Stimulated activated CD4-positive, alpha-beta T cell treated with anti-CD3 and anti-CD28 coated beads, TNF-alpha, amount 100 ng/mL, for 1 hour (primary cell): ENCODE data around the gene GREB1.

ENCODE experiments used
- DNase-seq, 3 donors: peaks; one replicate each; pipeline ENCODE4 v3.0.0-alpha.2; 2020; ENCODE audit warnings: low read depth in 3 of 3, low spot score in 1 of 3

The GREB1 gene

DNA sequence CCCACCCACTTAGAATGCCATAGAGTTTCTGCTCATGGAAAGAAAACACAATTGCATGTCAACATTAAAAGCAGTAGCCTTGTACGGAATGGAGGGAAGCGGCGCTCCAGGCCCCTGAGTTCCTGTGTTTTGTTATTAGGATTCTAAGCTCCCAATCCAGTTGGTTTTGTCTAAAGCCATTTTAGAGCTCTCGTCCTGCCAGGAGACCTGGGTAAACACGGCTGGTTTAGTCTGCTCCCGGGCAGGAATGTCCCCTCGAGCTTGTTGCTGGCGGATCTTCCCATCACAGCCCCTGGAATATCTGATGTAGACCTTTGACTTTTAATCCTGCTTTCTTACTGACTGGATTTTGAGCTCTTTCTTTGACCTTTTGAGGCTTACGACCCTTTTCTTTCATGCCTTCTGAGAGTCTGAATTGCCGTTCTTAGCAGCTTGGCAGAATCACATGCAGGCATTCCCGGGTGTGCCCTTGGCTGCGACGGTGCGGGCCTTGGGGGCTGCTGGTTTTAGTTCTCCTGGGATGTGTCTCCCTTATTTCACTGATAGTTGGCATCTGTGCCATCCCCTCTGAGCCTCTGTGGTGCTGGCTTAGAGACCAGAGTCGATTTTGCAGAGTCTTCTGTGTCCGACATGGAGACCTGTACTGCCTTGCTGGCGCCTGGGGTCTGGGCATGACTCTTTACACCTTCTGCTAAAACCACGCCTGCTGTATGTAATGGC is 25.4 kb downstream of the GREB1 start:
- no peak for DNase-seq

DNA sequence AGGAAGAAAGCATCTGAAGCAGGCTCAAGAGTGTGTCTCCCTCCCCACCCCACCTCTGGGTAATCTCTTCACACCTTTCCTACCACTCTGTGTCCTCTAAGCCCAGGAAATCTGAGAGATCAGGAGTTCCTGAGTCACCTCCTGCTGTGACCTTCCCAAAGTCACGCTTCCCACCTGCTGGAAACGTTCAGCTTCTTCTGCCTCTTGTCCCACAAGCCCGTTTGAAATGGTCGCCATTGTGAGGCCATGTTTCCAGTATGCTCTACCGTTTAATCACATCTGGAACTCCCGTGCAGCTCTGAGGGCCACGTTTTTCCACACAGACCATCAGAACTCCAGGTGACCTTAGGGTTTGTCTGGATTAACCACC is 25.9 kb downstream of the GREB1 start:
- no peak for DNase-seq

DNA sequence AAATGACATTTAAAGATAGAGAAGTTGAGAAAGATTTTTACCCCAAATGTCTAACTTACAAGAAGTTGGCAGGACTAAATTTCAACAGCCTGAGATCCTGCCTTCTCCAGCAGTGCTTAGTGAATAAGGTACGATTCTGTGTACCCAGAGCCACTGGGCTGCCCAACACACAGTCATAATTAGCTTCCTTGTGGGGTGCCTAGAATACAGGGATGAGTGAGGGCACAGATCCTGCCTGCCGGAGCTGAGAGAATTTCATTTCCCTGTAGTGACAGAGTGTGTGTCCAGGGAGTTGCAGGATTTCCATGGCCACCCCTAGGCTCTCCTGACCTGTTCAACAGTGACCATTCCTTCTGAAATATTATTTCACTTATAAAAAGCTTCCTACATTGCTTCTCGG is 27.0 kb downstream of the GREB1 start:
- no peak for DNase-seq

GRCh38 chr2:11562011-11562410 is 28.2 kb downstream of the GREB1 start:
- no peak for DNase-seq

DNA sequence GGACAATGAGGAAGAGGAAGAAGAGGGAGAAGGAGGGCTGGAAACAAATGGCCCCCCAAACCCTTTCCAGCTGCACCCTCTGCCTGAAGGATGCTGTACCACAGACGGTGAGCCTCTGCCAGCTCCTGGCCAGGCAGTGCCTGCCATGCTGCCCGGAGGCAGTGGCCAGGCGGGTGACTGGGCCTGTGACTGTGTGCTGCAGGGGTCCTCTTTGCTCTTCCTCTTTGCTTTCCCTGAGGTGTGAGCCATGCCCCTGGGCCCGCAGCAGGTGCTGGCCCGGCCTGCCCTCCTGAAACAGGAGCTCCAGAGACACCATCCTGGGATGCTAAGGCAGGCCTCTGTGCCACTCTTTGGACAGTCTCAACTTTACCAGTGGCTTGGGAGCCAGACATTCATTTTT is 28.6 kb downstream of the GREB1 start:
- no peak for DNase-seq

DNA sequence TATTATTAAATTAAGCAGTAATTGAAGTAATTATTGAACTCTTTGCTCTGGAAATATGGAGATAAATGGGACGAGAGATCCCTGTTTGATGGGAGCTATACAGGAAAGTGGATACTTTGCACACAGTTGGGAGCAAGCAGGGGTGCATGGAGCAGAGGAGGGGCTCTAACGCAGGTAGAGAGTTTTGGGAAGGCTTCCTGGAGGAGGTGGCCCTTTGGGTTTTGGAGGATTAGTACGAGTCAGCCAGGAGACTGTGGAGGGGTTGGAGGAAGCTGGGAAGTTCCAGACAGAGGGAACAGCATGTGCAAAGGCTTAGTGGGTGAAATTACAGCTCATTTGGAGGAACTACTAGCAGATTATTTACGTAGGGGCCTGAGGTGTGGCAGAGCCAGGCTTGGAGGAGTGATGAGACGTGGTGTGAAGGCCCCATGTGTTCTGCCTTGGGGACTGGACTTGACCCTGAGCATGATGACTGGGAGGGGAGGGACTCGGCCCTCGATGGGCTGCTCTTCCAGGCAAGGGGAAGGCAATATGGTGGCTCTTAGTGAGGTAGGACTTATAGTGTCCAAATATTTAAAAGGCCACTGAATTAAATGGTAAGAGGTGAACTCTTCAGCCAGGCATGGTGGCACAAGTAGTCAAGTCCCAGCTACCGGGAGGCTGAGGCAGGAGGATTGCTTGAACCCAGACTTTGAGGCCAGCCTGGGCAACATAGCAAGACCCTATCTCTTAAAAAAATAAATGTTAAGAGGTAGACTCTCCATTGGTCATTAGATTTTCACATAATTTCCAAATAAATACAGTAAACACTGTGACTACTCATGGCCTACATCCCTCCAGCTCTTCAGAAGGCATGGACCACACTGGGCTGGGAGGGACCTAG is 30.2 kb downstream of the GREB1 start:
- no peak for DNase-seq

- DNase-seq, result no peak
Measured at GRCh38 chr2:11564816-11565567, 31.1 kb downstream of the GREB1 start.

DNA sequence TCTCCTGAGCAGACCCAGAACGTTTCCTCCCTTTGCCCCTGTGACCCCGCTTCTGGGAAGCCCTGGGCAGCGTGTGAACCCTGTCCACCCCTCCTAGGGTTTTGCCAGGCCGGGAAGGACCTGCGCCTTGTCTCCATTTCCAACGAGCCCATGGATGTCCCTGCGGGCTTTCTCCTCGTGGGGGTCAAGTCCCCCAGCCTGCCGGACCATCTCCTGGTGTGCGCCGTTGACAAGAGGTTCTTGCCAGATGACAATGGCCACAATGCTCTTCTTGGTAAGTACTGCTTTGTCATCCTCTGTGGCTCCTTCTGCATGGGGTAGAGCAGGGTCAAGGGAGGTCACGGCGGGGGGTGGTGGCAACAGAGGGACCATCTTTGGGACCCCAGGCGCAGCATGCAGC is 32.5 kb downstream of the GREB1 start:
- DNase-seq, result no peak

DNA sequence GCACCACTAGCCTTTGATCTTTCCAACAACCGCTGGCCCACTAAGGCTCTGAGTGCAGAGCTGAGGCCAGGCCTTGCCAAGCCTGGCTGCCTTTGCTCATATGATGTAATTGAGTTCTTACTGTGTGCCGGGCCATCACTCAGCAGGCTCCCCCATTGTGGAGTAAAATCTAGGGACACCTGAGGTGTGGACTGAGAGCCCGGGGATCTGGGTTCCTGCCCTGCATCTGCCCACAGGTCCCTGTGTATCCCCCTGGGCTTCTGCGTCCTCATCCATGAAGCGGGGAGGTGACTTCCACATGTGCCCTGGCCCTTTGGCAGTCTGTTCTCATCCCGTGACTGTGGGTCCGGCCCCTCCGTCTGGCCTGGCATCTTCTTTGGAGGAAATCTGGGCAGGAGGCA is 33.8 kb downstream of the GREB1 start:
- DNase-seq, result no peak

- DNase-seq, result no peak
Measured at GRCh38 chr2:11568436-11568835, 34.6 kb downstream of the GREB1 start.

- no peak for DNase-seq
Measured at GRCh38 chr2:11569636-11570035, 35.8 kb downstream of the GREB1 start.

- no peak for DNase-seq
Measured at GRCh38 chr2:11571170-11571569, 37.3 kb downstream of the GREB1 start.

DNA sequence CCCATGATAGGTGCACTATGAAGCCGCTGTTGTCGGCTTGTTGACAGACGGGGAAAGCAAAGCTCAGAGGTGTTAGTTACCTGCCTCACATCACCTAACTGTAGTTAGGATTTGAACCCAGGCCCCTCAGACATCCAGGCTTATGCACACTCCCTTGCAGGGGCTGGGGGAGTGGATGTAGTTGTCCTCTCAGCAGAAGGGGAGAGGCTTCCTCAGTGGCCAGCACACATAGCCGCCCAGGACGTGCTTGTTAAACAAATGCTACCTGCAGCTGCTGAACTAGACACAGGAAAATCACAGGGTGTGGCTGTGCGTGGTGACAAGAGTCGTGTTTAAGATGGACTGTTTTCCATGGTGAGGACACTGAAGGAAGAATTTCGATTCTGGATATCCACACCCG is 39.2 kb downstream of the GREB1 start:
- DNase-seq, result no peak

DNA sequence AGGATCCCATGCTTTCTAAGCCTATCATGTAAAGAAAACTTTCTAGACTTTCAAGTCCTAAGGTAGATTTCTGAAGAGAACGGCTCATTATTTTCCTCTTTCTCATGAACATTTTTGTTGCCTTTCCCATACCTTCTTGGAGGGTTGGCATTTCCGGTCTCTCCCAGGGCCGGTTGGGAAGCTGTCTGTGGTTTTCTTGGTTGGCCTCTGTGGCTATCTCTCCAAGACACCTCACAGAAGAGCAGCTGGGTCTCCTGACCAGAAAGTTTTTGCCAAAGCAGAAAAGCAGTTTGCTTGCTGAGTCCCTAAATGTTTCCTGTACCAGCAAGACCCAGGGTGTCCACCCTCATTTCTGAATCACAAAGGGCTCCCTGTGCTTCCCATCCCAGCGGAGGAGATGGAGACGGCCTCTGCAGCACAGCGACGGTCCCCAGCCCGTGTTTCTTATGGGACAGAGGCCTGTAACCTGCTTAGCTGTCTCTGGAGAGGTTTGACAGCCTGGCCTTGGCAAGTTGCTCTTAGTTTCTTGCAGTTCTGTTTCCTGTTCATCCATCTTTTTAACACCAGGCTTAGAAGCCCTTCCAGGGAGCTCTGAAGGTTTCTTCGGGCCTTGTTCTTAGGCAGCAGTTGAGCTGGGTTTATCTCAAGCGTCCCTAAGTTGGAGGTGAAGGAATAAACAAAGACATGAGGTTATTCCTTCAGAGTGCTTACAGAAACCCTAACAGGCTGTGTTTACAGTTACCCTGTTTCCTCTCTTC is 39.8 kb downstream of the GREB1 start:
- DNase-seq, result no peak

DNA sequence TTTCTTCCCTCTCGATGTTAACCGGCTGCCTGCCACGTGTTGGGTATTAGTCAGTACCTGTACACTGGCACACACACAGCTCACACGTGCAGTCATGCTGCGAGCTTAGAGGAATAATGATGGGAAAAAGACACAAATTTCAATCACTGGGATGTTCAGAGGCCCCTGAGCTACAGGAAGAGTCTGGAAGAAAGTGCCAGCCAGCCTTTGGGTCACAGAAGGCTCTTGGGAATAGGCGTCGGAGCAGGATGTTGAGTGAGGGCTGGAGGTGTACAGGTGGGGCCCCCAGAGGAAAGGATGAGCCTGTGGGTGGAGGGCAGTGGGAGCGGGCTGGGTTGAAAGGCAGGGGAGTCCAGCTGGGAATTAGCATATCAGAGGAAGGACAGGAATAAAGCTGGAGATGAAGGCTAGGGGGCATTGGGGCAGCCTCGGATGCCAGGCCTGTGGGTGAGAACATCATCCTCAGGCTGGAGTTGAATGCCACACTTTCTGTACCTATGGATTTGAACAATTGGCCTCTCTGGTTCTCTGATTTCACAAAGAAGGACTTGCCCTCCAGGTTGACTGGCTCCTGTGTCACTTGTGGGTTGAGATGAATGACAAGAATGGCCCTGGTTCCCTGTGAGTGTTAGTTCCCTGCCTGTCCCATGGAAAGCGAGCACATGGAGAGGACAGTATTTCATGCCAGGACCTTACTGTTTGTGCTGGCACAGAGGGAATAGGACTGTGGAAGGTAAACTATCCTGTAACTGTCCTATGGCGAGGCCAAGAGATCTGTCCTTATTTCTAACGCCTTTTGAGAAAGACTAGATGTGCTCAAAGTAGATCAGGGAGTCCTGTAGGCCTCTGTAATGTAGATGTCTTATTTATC is 40.6 kb downstream of the GREB1 start:
- DNase-seq, result no peak

DNA sequence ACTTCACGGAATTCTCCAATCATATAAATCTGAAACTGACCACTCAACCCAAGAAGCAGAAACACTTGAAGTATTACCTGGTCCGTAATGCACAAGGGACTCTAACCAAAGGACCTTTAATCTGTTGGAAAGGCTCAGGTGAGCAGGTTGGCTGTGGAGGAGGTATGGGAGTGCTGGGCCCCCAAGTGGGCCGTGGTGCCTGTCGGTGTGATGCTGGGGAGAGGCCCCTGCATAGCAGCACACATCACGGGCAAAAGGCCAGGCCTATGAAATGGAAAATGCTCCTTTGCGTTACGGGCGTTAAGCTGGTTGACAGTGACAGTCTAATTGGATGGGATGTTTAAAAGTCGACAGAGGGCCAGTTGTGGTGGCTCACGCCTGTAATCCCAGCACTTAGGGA is 42.6 kb downstream of the GREB1 start:
- no peak for DNase-seq

DNA sequence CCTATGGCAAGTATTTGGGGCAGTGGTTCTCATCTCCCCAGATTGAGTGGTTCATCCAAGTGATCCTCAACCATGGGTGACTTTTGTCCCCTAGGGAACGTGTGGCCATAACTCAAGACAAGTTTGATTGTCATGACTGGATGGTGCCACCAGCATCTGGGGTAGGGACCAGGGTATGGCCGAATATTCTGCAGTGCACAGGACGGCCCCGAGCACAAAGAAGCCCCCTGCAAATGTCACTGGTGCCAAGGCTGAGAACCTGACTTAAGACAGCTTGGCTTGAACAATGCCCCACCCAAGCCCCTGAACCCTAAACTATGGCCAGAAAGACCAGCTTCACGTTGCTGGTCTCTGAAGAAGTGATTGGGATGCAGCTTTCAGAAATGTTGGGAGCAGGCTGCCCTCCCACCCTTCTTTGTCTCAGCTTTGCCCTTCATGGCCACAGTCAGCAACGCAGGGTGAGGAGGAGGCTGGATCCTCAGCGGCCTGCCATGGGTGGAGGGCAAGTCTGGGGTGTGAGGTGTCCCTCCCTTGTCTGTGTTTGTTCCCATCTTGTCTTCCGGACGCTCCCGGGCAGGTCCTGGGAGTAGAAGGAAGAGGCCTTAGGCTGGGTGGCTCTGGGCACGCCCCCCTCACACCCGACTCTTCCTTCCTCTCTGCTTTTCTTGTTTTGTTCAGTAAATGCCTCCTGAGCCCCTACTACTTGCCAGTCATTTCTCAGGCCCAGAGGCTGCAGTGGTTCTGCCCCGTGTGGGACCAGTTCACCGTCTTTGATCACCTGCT is 43.4 kb downstream of the GREB1 start:
- DNase-seq, result no peak

DNA sequence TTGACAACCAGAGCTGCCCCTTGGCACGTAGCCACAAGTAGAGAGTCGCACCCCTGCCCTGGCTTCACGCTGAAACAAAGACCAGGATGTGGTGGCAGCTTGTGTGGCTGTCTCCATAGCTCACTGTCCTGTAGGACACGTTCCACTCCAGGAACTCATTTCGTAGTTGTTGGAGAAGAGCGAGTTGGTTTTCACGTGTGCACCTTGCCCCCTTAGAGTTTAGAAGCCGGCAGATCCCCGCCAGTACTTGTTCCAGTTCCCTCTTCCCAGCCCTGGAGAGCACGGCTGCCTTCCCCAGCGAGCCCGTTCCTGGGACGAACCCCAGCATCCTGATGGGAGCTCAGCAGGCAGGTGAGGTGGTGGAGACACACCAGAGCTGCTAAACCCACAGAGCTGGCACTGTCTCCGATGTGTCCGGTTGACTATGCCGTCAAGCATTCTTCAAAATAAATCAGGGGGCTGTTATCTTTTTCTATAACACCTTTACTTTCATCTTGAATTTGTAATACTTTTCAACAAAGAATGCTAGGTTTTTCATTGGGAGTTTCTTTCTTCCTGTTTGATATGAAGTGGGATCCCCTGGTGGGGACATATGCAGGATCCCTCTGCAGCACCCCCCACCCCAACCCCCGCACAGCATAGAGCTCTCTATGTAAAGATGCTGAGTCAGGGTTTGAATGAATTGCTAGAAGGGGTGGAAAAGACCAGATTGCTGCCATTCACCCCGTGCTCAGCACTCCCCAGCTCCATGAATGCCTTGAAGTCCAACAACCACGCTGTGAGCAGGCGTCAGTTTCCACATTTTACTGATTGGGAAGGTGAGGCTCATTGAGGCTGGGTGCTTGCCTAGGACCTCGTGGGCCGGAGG is 44.5 kb downstream of the GREB1 start:
- no peak for DNase-seq
